GM15510 (cell line): ENCODE results near the gene PHLDB3.

Experiments used
- POLR2A ChIP-seq: IDR thresholded peaks from 3 replicates; pipeline ENCODE4 v1.6.1; 2011; ENCODE audit warnings: borderline replicate concordance; ENCODE audit not compliant: insufficient read length; ENCODE audit errors: extremely low read depth

PHLDB3 gene

DNA sequence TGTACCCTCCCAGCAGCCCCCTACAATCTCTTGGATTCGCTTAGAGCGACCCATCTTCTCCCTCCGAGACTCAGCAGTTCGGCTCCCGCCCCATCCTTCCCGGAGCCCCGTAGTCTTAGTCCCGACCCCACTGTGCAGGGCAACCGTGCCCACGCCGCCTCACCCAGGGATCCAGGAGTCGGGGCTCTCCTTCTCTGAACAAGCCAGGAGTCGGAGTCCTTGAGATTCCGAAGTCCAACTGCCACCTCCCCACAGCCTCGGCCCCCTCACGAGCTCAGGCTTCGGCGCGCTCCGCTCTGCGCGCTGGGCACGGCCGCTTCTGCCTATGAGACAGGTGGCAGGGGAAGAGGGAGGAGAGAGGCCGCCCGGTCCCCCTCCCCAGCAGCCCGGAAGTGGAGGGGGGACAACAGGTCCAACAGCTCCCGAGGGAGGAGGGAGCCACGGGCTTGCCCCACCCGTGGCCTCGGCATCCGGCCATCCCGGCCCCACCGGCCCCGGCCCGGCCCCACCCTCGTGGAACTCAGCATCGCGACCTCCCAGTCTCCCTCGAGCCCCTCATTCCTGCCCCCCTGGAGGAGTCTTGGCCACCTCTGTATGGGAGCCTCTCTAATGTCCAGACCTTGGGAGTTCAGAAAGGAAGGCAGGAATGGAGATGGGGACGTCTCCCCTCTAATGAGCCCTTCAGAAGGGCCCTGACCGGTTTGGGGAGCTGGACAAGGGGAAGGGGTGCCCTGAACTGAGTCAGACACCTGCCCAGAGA is at the start of gene PHLDB3:
Gene PHLDB3, minus strand, starts transcription at position 321 of the 760 bp plus-strand sequence. CDS start 628 bp downstream, outside the sequence.
- TF ChIP-seq POLR2A, result no peak

DNA sequence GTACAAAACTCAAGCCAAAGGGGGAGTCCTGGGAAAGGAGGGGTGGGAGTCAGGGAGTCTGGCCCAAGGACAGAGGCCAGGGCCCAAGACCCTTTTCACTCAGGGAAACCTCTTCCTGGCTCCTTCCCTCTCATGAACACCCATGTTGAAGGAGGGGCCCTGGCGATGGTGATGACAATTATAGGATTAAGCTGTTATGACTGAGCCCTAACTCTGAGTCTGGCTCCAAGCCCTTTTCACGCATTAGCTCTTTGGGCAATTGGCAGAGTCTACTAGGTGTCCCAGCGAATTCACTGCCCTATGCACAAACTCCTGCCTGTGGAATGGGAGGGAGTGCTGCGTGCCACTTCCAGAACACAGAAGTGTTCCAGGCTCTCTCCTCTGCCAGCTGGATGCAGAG is 49.1 kb upstream of the PHLDB3 start:
- TF ChIP-seq POLR2A, result no peak

GRCh38 chr19:43552616-43553015 is 48.1 kb upstream of the PHLDB3 start:
- no peak for TF ChIP-seq POLR2A

- TF ChIP-seq POLR2A, result no peak
Measured at GRCh38 chr19:43552198-43552450, 47.6 kb upstream of the PHLDB3 start.

DNA sequence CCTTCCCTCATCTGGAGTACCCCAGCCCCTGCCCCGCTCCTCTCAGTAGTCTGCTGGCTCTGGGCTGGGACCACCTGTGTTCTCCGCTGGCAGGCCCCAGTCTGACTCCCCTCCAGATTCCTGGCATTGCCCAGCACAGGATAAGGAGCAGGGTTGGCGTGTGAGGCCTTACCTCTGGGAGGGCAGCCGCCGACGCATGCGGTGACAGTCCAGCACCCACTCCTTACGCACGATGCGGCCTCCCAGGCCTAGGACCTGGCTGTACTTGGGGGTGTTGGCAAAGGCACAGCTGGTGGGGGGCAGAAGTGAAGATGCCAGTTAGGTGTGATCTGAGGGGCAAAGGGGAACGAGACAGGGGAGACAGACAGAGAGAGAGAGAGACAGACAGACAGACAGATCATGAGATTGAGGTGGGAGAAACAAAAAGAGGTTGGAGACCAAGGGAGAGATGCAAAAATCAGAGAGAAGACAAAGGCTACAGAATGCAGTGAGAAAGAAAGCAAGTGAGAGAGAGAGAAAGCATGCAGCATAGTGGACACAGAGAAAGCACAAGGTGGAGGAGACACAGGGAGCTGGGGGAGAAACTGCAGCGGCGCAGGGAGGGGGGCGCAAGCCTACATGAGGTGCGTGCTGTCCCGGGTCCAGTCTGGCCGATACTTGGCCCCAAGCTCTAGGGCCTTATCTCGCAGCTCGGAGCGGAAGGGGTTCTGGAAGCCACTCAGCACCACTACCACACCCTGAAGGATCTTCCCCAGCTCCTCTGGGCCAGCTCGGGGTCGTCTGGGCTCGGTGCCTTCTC is 47.1 kb upstream of the PHLDB3 start:
- TF ChIP-seq POLR2A, result no peak

DNA sequence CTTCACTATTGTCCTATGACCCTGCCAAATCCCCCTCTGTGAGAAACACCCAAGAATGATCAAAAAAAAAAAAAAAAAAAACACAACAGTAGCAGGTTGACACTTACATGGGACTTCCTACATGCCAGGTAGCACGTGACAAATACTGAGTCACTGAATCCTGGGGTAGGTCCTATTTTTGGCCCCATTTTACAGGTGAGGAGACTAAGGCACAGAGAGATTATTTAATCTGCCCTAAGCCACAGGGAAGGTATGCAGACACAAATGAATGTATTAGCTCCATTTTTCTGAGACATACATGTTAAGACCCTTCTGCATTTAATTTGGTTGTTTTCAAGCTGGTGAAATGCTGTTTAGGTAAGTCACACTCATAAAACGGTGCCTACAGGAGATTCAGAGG is 44.2 kb upstream of the PHLDB3 start:
- TF ChIP-seq POLR2A, result no peak

DNA sequence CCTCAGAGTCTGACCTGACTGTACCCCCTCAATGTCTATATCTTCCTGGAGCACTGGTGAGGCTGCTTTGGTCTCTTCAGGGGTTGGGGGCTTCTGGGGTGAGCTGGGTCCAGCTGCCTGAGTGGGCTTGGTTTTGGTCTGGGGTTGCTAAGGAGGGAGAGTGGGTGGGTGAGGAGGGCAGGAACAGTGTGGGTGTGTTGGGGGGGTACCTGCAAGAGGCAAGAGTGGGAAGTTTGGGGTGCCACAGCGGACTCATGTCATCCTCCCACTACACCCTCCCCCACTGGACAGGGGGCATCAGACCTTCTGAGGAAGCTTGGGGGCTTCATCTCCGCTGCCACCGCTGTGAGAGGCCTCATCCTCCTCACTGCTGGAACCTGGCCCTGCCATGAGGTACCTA is 42.0 kb upstream of the PHLDB3 start:
- no peak for TF ChIP-seq POLR2A

GRCh38 chr19:43545981-43546380 is 41.4 kb upstream of the PHLDB3 start:
- TF ChIP-seq POLR2A, result no peak

GRCh38 chr19:43545276-43545675 is 40.7 kb upstream of the PHLDB3 start:
- no peak for TF ChIP-seq POLR2A

- no peak for TF ChIP-seq POLR2A
Measured at GRCh38 chr19:43544077-43544476, 39.5 kb upstream of the PHLDB3 start.

- no peak for TF ChIP-seq POLR2A
Measured at GRCh38 chr19:43541920-43542650, 37.5 kb upstream of the PHLDB3 start.

DNA sequence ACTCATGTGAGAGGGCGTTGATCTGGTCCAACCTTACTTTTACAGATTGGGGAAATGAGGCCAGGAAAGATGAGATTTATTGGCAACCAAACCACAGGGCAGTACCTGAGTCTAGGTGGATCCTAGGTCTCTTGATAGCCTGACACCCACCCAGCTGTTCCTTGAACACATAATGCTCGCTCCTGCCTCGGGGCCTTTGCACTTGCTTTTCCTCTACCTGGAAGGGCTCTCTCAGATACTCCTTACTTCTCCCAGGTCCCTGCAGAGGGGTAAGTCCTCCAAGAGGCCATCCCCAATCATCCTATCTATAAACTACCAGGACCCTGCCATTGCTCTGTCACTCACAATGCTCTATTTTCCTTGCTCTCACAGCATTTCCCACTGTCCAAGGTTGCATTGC is 35.8 kb upstream of the PHLDB3 start:
- no peak for TF ChIP-seq POLR2A

- TF ChIP-seq POLR2A, result no peak
Measured at GRCh38 chr19:43538922-43539321, 34.4 kb upstream of the PHLDB3 start.

DNA sequence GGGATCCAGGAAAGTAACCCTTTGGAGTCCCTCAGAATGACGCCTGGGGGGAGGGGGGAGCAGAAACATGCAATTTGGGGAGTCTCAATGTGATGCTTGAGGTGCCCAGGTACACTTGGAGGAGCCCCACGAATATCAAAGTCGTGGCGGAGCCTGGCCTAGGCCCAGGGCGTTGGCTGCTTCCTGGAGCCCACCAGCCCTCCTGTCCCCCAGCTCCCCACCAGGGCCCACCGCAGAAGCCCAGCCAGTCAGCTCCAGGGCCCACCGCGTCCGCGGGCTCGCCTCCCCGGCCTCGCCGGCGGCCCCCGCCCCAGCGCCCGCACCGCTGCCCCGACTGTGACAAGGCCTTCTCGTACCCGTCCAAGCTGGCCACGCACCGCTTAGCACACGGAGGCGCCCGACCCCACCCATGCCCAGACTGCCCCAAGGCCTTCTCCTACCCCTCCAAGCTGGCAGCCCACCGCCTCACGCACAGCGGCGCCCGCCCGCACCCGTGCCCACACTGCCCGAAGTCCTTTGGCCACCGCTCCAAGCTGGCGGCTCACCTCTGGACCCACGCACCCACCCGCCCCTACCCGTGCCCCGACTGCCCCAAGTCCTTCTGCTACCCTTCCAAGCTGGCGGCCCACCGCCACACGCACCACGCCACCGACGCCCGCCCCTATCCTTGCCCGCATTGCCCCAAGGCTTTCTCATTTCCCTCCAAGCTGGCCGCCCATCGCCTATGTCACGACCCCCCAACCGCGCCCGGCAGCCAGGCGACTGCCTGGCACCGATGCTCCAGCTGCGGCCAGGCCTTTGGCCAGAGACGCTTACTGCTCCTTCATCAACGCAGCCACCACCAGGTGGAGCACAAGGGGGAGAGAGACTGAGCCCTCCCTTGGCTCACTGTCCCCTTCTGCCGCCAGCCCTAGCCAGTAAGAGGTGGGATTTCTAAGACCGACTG is 30.5 kb upstream of the PHLDB3 start:
- TF ChIP-seq POLR2A, result no peak

GRCh38 chr19:43534305-43534815 is 29.8 kb upstream of the PHLDB3 start:
- no peak for TF ChIP-seq POLR2A
